PC-9 (cell line): ENCODE measurements around the gene MT1B. TPM values are rescaled to one million over a fixed set of nuclear protein-coding genes. Genes with fewer than 3 reads are reported as not detected.

Source experiments
- BruUV-seq: library from RNA; stranded (reverse); fragments of 400-500 nt; replicated peaks from 2 replicates; lab custom pipeline; 2021; lab: Mats Ljungman, UMichigan
- CTCF ChIA-PET: fragments of 300-600 bp; sonication (Branson Sonifier 250); formaldehyde crosslinking; loops from one replicate; lab custom pipeline; 2022; ENCODE audit warnings: antibody characterized with exemption; lab: Charles Lee
- POLR2A ChIA-PET: fragments of 300-600 bp; sonication (Branson Sonifier 250); formaldehyde crosslinking; loops from one replicate; lab custom pipeline; 2022; ENCODE audit warnings: antibody characterized with exemption; ENCODE audit not compliant: unreplicated experiment; lab: Charles Lee
- DNase-seq, 2 experiments: peaks; one replicate each; pipeline versions ENCODE4 v3.0.0 to v3.0.0-alpha.2; 2015 to 2022; ENCODE audit warnings: mixed read lengths in 1 of 2
- H2AFZ ChIP-seq: fragments of 200-600 bp; sonication (generic); 2 replicates; pipeline ENCODE4 v1.8.1; 2017; ENCODE audit warnings: antibody characterized with exemption
- H3F3A ChIP-seq: fragments of 200-600 bp; sonication (generic); 2 replicates; pipeline ENCODE4 v1.8.1; 2017; ENCODE audit warnings: antibody characterized with exemption, mild to moderate bottlenecking, low read depth; ENCODE audit not compliant: insufficient read depth
- H3K27ac ChIP-seq: fragments of 200-600 bp; sonication (generic); 2 replicates; pipeline ENCODE4 v1.6.1; 2016; ENCODE audit warnings: mixed run types
- H3K27me3 ChIP-seq: fragments of 200-600 bp; sonication (generic); 2 replicates; pipeline ENCODE4 v1.6.1; 2016; ENCODE audit warnings: low read depth, mixed run types; ENCODE audit not compliant: insufficient read depth
- H3K36me3 ChIP-seq: fragments of 200-600 bp; sonication (generic); 2 replicates; pipeline ENCODE4 v1.6.1; 2016; ENCODE audit warnings: low read depth, mixed run types
- H3K4me1 ChIP-seq: fragments of 200-600 bp; sonication (generic); replicated peaks from 2 replicates; pipeline ENCODE4 v1.6.1; 2016; ENCODE audit warnings: mixed run types; ENCODE audit not compliant: insufficient read depth
- H3K4me2 ChIP-seq: fragments of 200-600 bp; sonication (generic); 2 replicates; pipeline ENCODE4 v1.6.1; 2017; ENCODE audit warnings: mixed run types
- H3K4me3 ChIP-seq: fragments of 200-600 bp; sonication (generic); 2 replicates; pipeline ENCODE4 v1.6.1; 2016; ENCODE audit warnings: mixed run types
- H3K79me2 ChIP-seq: fragments of 200-600 bp; sonication (generic); 2 replicates; pipeline ENCODE4 v1.6.1; 2017; ENCODE audit warnings: low read depth, mixed run types
- H3K9me2 ChIP-seq: fragments of 200-600 bp; sonication (generic); 2 replicates; pipeline ENCODE4 v1.8.1; 2017; ENCODE audit warnings: mild to moderate bottlenecking; ENCODE audit not compliant: insufficient read depth
- H3K9me3 ChIP-seq: fragments of 200-600 bp; sonication (generic); 2 replicates; pipeline ENCODE4 v1.8.1; 2016; ENCODE audit warnings: low read depth; ENCODE audit not compliant: insufficient read depth
- H4K20me1 ChIP-seq: fragments of 200-600 bp; sonication (generic); 2 replicates; pipeline ENCODE4 v1.8.1; 2017; ENCODE audit not compliant: insufficient read depth
- EZH2 ChIP-seq: fragments of 200-600 bp; sonication (generic); IDR thresholded peaks from 2 replicates; pipeline ENCODE4 v1.8.0; 2017; ENCODE audit warnings: antibody characterized with exemption, low read depth
- intact Hi-C: fragments of 100-400 bp; cut with micrococcal nuclease; formaldehyde crosslinking; loops from one replicate; pipeline ENCODE4 v1.10.0; 2022; ENCODE audit not compliant: unreplicated experiment
- total RNA-seq: library from RNA; stranded (reverse); gene quantifications from 2 replicates; pipeline ENCODE4 v1.2.3, GENCODE V29; 2021
- TF ChIP-seq, protein P1 (sequence below): fragments of 200-600 bp; sonication (generic); conservative IDR thresholded peaks from 2 replicates; pipeline ENCODE4 v1.6.1; 2017; ENCODE audit warnings: mixed run types, antibody characterized with exemption, mild to moderate bottlenecking, moderate library complexity

Gene MT1B
- total RNA-seq, 1 experiment from 2014 or later: not detected

GRCh38 chr16:56639045-56639444 is 12.6 kb upstream of the MT1B start:
- H3K36me3 ChIP-seq: no peaks in the 10 kb centered on the region
- no peak overlapping the region for H2AFZ ChIP-seq
- H4K20me1 ChIP-seq: no peaks in the 10 kb centered on the region
- H3K9me3 ChIP-seq: no peaks in the 10 kb centered on the region
- H3K4me3 ChIP-seq: no peak overlapping the region
- BruUV-seq: TSS peak; percentile 84
- POLR2A ChIA-PET: no interaction called here
- TF ChIP-seq, protein P1, sequence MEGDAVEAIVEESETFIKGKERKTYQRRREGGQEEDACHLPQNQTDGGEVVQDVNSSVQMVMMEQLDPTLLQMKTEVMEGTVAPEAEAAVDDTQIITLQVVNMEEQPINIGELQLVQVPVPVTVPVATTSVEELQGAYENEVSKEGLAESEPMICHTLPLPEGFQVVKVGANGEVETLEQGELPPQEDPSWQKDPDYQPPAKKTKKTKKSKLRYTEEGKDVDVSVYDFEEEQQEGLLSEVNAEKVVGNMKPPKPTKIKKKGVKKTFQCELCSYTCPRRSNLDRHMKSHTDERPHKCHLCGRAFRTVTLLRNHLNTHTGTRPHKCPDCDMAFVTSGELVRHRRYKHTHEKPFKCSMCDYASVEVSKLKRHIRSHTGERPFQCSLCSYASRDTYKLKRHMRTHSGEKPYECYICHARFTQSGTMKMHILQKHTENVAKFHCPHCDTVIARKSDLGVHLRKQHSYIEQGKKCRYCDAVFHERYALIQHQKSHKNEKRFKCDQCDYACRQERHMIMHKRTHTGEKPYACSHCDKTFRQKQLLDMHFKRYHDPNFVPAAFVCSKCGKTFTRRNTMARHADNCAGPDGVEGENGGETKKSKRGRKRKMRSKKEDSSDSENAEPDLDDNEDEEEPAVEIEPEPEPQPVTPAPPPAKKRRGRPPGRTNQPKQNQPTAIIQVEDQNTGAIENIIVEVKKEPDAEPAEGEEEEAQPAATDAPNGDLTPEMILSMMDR: no peak
- H3K27ac ChIP-seq: no peak overlapping the region
- peaks cover 47% of the 10 kb centered on the region for H3K4me1 ChIP-seq
- H3K79me2 ChIP-seq: no peaks in the 10 kb centered on the region
- no peaks in the 10 kb centered on the region for H3K9me2 ChIP-seq
- CTCF ChIA-PET: no interaction called here
- intact Hi-C loops: no loop called here
- peak overlapping the region; percentile 11; the same call in 1 of the 2 replicates for H3K4me2 ChIP-seq
- no peak for DNase-seq
- H3K27me3 ChIP-seq: no peaks in the 10 kb centered on the region
- H3F3A ChIP-seq: peaks cover 24% of the 10 kb centered on the region

- no peaks in the 10 kb centered on the region for H3K27me3 ChIP-seq
- H3K27ac ChIP-seq: no peak overlapping the region
- peaks cover 48% of the 10 kb centered on the region for H3K4me1 ChIP-seq
- CTCF ChIA-PET: interaction anchor here (0.6 kb wide), 1 partner anchor 32 kb away, joined by 3 read pairs; the partner anchor contains the start of gene MT2A
- no peaks in the 10 kb centered on the region for H4K20me1 ChIP-seq
- H3K9me2 ChIP-seq: no peaks in the 10 kb centered on the region
- peaks cover 24% of the 10 kb centered on the region for H3F3A ChIP-seq
- DNase-seq: peak in 1 of 2 experiments; percentile 80
- 0 out of 2 replicates have a peak overlapping the region, but pooled peaks have one; percentile 8 for H3K4me2 ChIP-seq
- POLR2A ChIA-PET: no interaction called here
- BruUV-seq: no TSS peak
- H3K4me3 ChIP-seq: no peak overlapping the region
- H3K36me3 ChIP-seq: no peaks in the 10 kb centered on the region
- TF ChIP-seq EZH2: no peak
- intact Hi-C loops: loop anchor here (5.0 kb wide), 1 partner anchor 42 kb away; the partner anchor contains the start of gene MT1X
- no peaks in the 10 kb centered on the region for H3K9me3 ChIP-seq
- no peaks in the 10 kb centered on the region for H3K79me2 ChIP-seq
- no peak overlapping the region for H2AFZ ChIP-seq
These were observed 11.6 kb upstream of the MT1B start for GRCh38 chr16:56640076-56640475.

DNA sequence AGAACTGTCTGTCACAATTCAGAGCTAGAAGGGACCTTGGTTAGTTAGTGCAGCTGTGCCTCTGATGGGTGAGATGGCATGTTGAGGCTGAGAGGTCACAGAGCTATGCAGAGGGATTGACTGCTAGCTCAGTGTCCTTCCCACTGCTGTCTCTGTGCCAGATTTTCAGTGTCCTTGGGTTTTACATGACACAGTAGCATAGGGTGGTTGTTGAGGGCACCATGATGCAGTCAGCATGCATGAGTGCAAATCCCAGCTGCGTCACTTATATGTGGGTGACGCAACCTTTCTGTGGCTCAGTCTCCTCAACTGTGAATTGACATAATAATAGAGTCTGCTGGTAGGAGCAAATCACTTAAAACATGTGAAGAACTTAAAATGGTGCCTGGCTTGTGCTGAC is 10.5 kb upstream of the MT1B start:
- Histone ChIP-seq H3K9me3 (no peaks in the 10 kb centered on the region), H3K4me2 (no peak overlapping the region), H3K79me2 (no peaks in the 10 kb centered on the region), H3K4me3 (no peak overlapping the region), H3K27ac (no peak overlapping the region), H3K36me3 (no peaks in the 10 kb centered on the region), H2AFZ (no peak overlapping the region), H3K9me2 (no peaks in the 10 kb centered on the region), H3F3A (peaks cover 24% of the 10 kb centered on the region), H3K27me3 (no peaks in the 10 kb centered on the region), H4K20me1 (no peaks in the 10 kb centered on the region), H3K4me1 (peaks cover 48% of the 10 kb centered on the region)
- intact Hi-C loops: loop anchor here (5.0 kb wide), 1 partner anchor 41 kb away; the partner anchor contains the start of gene MT1X
- BruUV-seq: no TSS peak
- TF ChIP-seq EZH2: no peak
- TF ChIP-seq, protein P1: no peak
- DNase-seq: no peak
- ChIA-PET POLR2A (no interaction called here), CTCF (interaction anchor here (0.6 kb wide), 1 partner anchor 59 kb away, joined by 11 read pairs; no protein-coding TSS in a partner anchor)
